Upper lobe of right lung (tissue), 1 donor: ENCODE data around the gene STAMBP. TPM values are rescaled to one million over a fixed set of nuclear protein-coding genes. Genes with fewer than 3 reads are reported as not detected.

Experiments
- ATAC-seq: fragments of 200-7000 bp; cut with Tn5 transposase; one replicate; pipeline ENCODE4 v1.9.1; 2020; ENCODE audit warnings: mild to moderate bottlenecking, moderate library complexity
- DNase-seq: peaks from one replicate; pipeline ENCODE4 v3.0.0-alpha.2; 2020
- H3K27ac ChIP-seq: fragments of 200-600 bp; one replicate; pipeline ENCODE4 v1.8.0; 2022
- H3K27me3 ChIP-seq: fragments of 200-600 bp; one replicate; pipeline ENCODE4 v1.8.0; 2022; ENCODE audit warnings: mild to moderate bottlenecking
- H3K36me3 ChIP-seq: fragments of 200-600 bp; one replicate; pipeline ENCODE4 v1.8.0; 2022
- H3K4me1 ChIP-seq: fragments of 200-600 bp; one replicate; pipeline ENCODE4 v1.8.0; 2022
- H3K4me3 ChIP-seq: fragments of 200-600 bp; one replicate; pipeline ENCODE4 v1.8.0; 2022; ENCODE audit warnings: mild to moderate bottlenecking
- H3K9me3 ChIP-seq: fragments of 200-600 bp; one replicate; pipeline ENCODE4 v1.8.0; 2022
- intact Hi-C: fragments of 100-400 bp; cut with DNase I; formaldehyde crosslinking; loops from one replicate; pipeline ENCODE4 v1.11.0; 2022
- total RNA-seq: library from RNA; stranded (reverse); fragmentation: NEBNext Ultra II Directional; extraction: Animal tissue kit (Norgen Biotek cat#: 25700); gene quantifications from one replicate; pipeline ENCODE4 v1.2.1, GENCODE V29; 2021
- TF ChIP-seq, protein P1 (sequence below): fragments of 200-600 bp; IDR thresholded peaks from one replicate; pipeline ENCODE4 v1.8.0; 2022; ENCODE audit warnings: antibody characterized with exemption
- donor health status: DM: no; HTN: yes; CAD: no; lungs with severe emphysema.

STAMBP gene
- total RNA-seq, 1 donor from 2014 or later: 29.9 TPM

DNA sequence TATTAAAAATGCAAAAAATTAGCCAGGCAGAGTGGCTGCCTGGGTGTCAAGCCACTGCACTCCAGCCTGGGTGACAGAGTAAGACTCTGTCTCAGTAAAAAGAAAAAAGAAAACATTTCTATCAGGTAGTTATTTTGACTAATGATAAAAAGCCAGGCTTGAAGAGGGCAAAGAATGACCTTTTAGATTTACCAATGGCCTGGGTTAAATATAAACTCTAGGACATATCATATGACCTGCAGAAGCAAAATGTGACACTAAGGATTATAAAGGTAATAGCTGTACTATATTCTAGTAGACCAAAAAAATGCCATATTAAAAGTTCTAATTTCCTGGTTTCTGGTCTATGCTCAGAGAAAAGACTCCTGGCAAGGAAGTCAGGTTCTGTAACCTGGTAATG lies 16.1 kb upstream of the STAMBP start:
- H3K4me3 ChIP-seq: no peak overlapping the region
- no peak for DNase-seq
- H3K27ac ChIP-seq: no peak overlapping the region
- ATAC-seq: no peak
- H3K27me3 ChIP-seq: no peaks in the 10 kb centered on the region
- no peaks in the 10 kb centered on the region for H3K36me3 ChIP-seq
- intact Hi-C loops: no loop called here
- H3K9me3 ChIP-seq: no peaks in the 10 kb centered on the region
- no peaks in the 10 kb centered on the region for H3K4me1 ChIP-seq
- TF ChIP-seq, protein P1, sequence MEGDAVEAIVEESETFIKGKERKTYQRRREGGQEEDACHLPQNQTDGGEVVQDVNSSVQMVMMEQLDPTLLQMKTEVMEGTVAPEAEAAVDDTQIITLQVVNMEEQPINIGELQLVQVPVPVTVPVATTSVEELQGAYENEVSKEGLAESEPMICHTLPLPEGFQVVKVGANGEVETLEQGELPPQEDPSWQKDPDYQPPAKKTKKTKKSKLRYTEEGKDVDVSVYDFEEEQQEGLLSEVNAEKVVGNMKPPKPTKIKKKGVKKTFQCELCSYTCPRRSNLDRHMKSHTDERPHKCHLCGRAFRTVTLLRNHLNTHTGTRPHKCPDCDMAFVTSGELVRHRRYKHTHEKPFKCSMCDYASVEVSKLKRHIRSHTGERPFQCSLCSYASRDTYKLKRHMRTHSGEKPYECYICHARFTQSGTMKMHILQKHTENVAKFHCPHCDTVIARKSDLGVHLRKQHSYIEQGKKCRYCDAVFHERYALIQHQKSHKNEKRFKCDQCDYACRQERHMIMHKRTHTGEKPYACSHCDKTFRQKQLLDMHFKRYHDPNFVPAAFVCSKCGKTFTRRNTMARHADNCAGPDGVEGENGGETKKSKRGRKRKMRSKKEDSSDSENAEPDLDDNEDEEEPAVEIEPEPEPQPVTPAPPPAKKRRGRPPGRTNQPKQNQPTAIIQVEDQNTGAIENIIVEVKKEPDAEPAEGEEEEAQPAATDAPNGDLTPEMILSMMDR: no peak

DNA sequence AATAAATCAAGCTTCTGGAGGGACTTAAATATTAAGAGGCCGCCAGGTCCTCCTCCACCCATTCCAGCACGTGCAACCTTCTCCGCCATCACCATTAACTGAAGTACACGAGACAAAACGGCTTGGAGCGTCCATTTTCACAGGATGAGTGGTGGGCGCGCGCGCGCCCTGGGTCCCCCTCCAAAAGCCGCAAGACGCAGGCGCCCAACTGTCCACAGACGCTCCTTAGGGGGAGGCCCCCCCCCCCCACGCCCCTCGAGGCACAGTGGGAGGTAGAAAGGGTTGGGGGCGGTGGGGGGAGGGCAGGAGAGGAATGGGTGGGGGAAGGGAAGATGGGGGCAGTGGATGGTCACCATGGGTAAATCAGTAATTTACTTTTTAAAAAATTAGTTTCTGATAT lies 10.5 kb upstream of the STAMBP start:
- Histone ChIP-seq H3K27me3 (no peaks in the 10 kb centered on the region), H3K4me3 (no peak overlapping the region), H3K36me3 (no peaks in the 10 kb centered on the region), H3K4me1 (no peaks in the 10 kb centered on the region), H3K27ac (no peak overlapping the region), H3K9me3 (no peaks in the 10 kb centered on the region)
- TF ChIP-seq, protein P1: no peak
- no peak for ATAC-seq
- no peak for DNase-seq
- intact Hi-C loops: no loop called here

DNA sequence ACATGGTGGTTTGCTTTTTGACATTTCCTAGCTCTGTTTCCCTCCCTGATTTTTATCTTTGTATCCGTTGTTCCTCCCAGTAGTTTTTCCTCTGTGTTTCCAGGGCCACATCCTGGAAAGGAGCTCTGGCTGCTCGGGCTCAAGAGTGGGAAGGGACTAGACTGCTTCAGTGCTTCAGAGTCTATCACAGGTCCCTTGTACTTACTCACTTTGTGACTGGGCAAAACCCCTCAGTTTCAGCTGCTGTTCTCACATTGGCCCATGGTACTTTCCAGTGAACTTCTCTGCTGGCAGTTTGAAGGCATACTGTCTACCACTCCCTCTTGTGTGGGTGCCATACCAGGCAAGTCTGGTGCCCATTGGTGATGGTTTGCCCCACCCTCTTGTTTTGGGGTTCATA lies 7.5 kb upstream of the STAMBP start:
- Histone ChIP-seq H3K4me3 (no peak overlapping the region), H3K36me3 (no peaks in the 10 kb centered on the region), H3K27ac (no peak overlapping the region), H3K9me3 (no peaks in the 10 kb centered on the region), H3K4me1 (no peaks in the 10 kb centered on the region), H3K27me3 (no peaks in the 10 kb centered on the region)
- ATAC-seq: no peak
- intact Hi-C loops: no loop called here
- TF ChIP-seq, protein P1: no peak
- no peak for DNase-seq

DNA sequence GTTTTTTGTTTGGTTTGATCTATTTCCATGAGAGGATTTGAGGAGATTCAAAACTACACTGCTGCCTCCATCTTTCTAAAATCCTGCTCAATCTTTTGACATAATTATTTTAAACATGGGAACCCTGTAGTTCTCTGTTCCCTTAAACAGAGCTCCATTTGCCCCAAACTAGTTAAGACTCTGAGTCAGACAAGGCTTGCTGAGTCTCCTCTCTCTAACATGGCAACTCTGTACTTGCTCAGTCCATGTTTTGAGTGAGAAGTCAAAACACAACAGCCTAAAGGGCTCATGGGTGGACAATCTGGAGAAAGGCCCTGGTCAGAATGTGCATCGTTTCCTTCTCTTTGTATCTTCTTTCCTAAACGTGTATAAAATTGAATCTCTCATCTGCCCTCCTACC lies 7.1 kb upstream of the STAMBP start:
- TF ChIP-seq, protein P1: no peak
- no peaks in the 10 kb centered on the region for H3K27me3 ChIP-seq
- ATAC-seq (no peak), DNase-seq (no peak)
- H3K27ac ChIP-seq: no peak overlapping the region
- no peaks in the 10 kb centered on the region for H3K4me1 ChIP-seq
- no peaks in the 10 kb centered on the region for H3K9me3 ChIP-seq
- intact Hi-C loops: no loop called here
- no peaks in the 10 kb centered on the region for H3K36me3 ChIP-seq
- no peak overlapping the region for H3K4me3 ChIP-seq

DNA sequence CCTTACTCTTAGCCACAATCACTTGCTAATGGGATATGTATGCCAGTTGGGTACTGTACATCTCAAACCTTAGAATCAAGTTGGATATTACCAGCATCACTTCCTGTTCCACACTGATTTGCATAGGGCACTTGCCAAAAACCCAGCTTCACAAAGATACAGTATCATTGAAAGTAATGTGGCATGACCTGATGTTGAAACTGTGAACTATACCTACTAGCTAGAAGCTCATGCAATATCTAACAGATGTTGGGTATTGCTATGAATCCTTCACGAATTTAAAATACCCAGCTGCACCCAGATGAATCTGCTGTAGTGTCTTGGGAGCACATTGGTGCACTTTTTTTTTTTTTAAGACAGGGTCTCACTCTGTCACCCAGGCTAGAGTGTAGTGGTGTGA lies 6.5 kb upstream of the STAMBP start:
- no peaks in the 10 kb centered on the region for H3K9me3 ChIP-seq
- H3K27ac ChIP-seq: no peak overlapping the region
- intact Hi-C loops: no loop called here
- no peak for DNase-seq
- no peak for ATAC-seq
- H3K27me3 ChIP-seq: no peaks in the 10 kb centered on the region
- H3K4me3 ChIP-seq: no peak overlapping the region
- H3K36me3 ChIP-seq: no peaks in the 10 kb centered on the region
- TF ChIP-seq, protein P1: no peak
- no peaks in the 10 kb centered on the region for H3K4me1 ChIP-seq

DNA sequence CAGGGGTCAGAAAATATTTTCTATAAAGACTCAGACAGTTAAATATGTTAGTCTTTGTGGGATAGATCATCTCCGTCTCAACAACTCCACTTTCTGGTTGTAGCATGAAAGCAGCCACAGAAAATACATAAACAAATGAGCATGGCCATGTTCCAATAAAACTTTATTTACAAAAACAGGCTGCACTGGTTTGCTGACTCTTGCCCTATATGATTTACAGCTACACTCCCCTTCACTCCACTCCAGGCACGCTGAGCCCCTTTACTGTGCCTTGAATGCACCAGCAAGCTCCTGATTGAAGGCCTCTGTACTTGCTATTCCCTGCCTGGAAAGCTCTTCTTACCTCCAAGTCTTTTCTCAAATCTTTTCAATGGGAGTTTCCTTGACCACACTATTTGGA lies 5.8 kb upstream of the STAMBP start:
- intact Hi-C loops: no loop called here
- Histone ChIP-seq H3K4me3 (no peak overlapping the region), H3K4me1 (peaks cover 2% of the 10 kb centered on the region), H3K27me3 (no peaks in the 10 kb centered on the region), H3K36me3 (no peaks in the 10 kb centered on the region), H3K27ac (no peak overlapping the region), H3K9me3 (no peaks in the 10 kb centered on the region)
- ATAC-seq (no peak), DNase-seq (no peak)
- TF ChIP-seq, protein P1: no peak
